Large intestine (tissue), 3 donors: ENCODE data around the gene PRKACA. TPM values are rescaled to one million over a fixed set of nuclear protein-coding genes. Genes with fewer than 3 reads are reported as not detected.
"Not testable (repeated sequence)": the region's sequence is repeated elsewhere in the genome, so short reads cannot be mapped to it uniquely, and the experiment has no call there.

Experiments
- DNase-seq, 2 donors: peaks; one replicate each; pipeline versions ENCODE4 v3.0.0 to v3.0.0-alpha.2; 2013
- H3K27ac ChIP-seq: one replicate; pipeline ENCODE4 v1.5.1; 2013; ENCODE audit warnings: low read length
- H3K27me3 ChIP-seq: 2 replicates; pipeline ENCODE4 v1.6.1; 2013; ENCODE audit warnings: low read length; ENCODE audit not compliant: control insufficient read depth, insufficient read depth
- H3K36me3 ChIP-seq: 2 replicates; pipeline ENCODE4 v1.6.1; 2013; ENCODE audit warnings: low read length; ENCODE audit not compliant: control insufficient read depth, insufficient read depth
- H3K4me1 ChIP-seq: one replicate; pipeline ENCODE4 v1.6.1; 2013; ENCODE audit warnings: low read length; ENCODE audit not compliant: control insufficient read depth, insufficient read depth
- H3K4me3 ChIP-seq: one replicate; pipeline ENCODE4 v1.5.1; 2013; ENCODE audit warnings: low read length
- H3K9me3 ChIP-seq: one replicate; pipeline ENCODE4 v1.6.1; 2013; ENCODE audit warnings: mild to moderate bottlenecking, low read depth, low read length, moderate library complexity; ENCODE audit not compliant: control insufficient read depth
- WGBS: methylation state at CpG from one replicate; pipeline ENCODE4 v1.1.5; 2013; ENCODE audit warnings: low lambda C conversion rate; ENCODE audit not compliant: insufficient coverage; 5-methylcytosine and 5-hydroxymethylcytosine counted together
- polyA plus RNA-seq: library from polyadenylated mRNA; unstranded; fragments of 120-200 nt; gene quantifications from one replicate; pipeline ENCODE4 v1.2.1, GENCODE V29; 2013

PRKACA gene
- polyA plus RNA-seq, 1 donor, result 66.7 TPM

DNA sequence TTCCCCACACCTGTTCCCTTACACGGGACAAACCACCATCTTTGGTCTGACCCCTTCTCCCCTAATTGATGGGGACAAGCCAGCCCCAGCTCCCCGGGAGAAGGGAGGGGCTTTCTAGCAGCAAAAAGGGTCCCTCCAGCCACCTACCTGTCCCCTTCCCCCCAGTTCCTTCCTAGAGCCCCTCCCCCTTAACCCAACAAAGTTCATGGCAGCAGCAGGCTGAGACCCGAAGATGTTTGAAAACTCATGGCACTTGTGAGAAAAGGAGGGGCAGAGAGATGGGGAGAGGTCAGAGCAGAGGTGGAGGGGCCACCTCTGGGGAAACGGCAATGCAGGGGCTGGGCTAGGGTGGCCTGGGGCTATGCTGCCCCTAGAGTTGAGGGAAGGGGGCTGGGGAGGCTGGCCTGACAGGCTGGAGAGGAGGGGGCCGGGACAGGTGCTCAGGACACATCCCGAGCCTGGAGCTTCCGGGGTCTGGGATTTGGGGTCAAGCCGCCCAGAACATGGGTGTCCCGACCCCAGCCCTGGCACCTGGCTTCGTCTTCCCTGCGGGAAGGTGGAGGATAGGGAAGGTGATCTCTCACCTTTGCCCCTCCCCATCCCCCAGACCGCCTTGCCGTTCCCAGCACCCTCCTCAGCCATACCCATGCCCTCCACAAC, 31.3 kb upstream of the PRKACA start:
- H3K4me3 ChIP-seq, result no peak overlapping the region
- no peak for DNase-seq

DNA sequence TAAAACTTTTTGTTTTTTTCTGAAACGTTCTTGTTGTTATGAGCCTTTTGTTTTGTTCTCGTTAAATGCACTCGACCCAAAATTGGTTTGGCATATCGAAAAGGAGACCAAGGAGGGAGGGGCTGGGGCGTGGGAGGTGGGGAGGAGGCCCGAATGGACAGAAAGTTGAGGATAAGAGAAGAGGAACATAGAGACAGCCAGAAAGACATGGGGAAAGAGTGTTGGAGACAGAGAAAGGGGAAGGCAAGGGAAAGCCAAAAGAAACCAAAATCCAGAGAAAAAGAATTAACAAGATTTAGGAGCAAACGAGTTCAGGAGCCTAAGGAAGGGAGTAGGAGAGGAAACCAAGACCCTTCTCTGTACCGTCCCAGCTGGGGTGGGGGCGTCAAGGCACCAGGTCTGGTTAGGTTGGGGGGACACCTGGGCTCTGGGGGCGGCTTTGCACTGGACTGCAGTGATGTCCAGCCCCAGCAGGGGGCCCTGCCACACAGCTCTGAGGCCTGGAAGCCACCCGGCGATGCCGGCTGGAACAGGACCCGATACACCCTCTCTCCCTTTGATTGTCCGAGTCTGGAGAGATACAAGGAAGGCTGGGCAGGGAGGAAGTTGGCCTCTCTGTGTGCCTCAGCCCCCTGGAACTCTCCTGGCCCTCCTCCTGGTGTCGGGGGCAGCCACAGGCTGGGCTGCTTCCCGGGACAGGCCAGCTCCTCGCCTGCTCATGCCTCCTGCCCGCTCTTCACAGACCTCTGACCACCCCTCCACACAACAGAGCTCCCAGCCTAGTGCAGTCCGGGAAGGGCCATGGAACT, 30.4 kb upstream of the PRKACA start:
- WGBS, result 57% methylated on average over 2 of the region's 20 CpGs
- H3K27ac ChIP-seq, result peak overlapping the region; percentile 49
- no peak overlapping the region for H3K4me3 ChIP-seq

More for the DNA sequence above, 31.3 kb upstream of the PRKACA start:
- no CpG with 5 or more reads among the region's 13 CpGs for WGBS
- Histone ChIP-seq H3K27ac (peak overlapping the region; percentile 75), H3K9me3 (no peaks in the 10 kb centered on the region), H3K27me3 (no peaks in the 10 kb centered on the region), H3K4me1 (peaks cover 18% of the 10 kb centered on the region), H3K36me3 (peaks cover 13% of the 10 kb centered on the region)

DNA sequence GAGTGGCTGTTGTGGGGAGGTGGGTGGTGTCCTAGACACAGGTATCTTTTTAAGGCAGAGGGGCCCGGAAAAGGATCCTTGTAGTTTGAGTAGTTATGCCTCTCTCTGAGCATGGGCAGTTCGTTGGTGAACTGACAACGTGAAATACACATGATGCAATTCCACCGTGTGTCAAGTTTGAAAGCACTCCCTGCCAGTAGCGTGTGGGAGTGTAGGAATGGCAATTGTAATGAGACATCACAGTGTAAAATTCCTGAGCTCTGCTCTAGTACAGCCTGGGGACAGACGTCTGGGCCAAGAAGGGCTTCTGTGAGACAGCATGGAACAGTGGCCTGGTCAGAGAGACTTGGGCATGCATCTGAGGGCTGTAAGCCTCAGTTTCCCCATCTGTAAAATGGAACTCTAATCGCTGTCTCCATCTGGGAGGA, 29.2 kb upstream of the PRKACA start:
- peaks cover 18% of the 10 kb centered on the region for H3K4me1 ChIP-seq
- H3K4me3 ChIP-seq, result no peak overlapping the region
- DNase-seq, result no peak
- no peaks in the 10 kb centered on the region for H3K27me3 ChIP-seq
- H3K9me3 ChIP-seq, result no peaks in the 10 kb centered on the region
- H3K27ac ChIP-seq, result no peak overlapping the region
- no CpG with 5 or more reads among the region's 7 CpGs for WGBS
- H3K36me3 ChIP-seq, result peaks cover 3% of the 10 kb centered on the region

More for the DNA sequence above, 30.4 kb upstream of the PRKACA start:
- Histone ChIP-seq H3K4me1 (peaks cover 18% of the 10 kb centered on the region), H3K36me3 (peaks cover 13% of the 10 kb centered on the region), H3K27me3 (no peaks in the 10 kb centered on the region), H3K9me3 (no peaks in the 10 kb centered on the region)
- DNase-seq, result peak; percentile 49 to 62

DNA sequence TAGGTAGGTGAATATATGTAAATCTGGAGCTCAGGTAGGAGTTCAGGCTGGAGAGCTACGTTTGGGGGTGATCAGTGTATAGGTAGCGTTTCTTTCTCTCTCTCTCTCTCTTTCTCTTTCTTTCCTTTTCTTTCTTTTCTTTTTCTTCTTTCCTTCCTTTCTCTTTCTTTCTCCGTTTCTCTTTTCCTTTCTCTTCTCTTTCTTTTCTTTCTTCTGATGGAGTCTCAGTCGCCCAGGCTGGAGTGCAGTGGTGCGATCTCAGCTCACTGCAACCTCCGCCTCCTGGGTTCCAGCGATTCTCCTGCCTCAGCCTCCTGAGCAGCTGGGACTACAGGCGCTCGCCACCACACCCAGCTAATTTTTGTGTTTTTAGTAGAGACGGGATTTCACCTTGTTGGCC, 28.6 kb upstream of the PRKACA start:
- H3K9me3 ChIP-seq, result not testable (repeated sequence)
- WGBS, result 85% methylated on average over 3 of the region's 10 CpGs

DNA sequence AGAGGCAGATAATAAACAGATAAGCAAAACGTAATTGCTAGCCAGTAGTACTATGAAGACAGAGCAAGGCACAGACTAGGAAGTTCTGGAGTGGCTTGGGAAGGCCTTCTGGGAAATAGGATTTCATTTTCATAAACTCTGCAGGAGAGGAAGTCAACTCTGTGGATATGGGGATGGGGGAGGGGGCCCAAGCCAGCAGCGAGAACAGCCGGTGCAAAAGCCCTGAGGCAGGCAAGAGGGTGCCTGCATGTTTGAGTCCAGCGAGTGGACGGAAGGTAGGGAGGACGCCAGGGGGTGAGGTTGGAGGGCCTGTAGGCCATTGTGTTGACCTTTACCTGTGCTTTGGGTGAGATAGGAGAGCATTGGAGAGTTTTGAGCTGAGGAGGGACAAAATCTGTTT, 27.8 kb upstream of the PRKACA start:
- 20% methylated on average over 1 of the region's 6 CpGs for WGBS
- H3K9me3 ChIP-seq, result no peaks in the 10 kb centered on the region
- H3K4me3 ChIP-seq, result no peak overlapping the region
- no peaks in the 10 kb centered on the region for H3K36me3 ChIP-seq
- H3K27me3 ChIP-seq, result no peaks in the 10 kb centered on the region
- H3K27ac ChIP-seq, result no peak overlapping the region
- no peak for DNase-seq
- H3K4me1 ChIP-seq, result peaks cover 16% of the 10 kb centered on the region

More for the DNA sequence above, 28.6 kb upstream of the PRKACA start:
- H3K4me1 ChIP-seq, result peaks cover 18% of the 10 kb centered on the region
- not testable (repeated sequence) for H3K36me3 ChIP-seq, H3K27ac ChIP-seq, H3K4me3 ChIP-seq, H3K27me3 ChIP-seq, DNase-seq

DNA sequence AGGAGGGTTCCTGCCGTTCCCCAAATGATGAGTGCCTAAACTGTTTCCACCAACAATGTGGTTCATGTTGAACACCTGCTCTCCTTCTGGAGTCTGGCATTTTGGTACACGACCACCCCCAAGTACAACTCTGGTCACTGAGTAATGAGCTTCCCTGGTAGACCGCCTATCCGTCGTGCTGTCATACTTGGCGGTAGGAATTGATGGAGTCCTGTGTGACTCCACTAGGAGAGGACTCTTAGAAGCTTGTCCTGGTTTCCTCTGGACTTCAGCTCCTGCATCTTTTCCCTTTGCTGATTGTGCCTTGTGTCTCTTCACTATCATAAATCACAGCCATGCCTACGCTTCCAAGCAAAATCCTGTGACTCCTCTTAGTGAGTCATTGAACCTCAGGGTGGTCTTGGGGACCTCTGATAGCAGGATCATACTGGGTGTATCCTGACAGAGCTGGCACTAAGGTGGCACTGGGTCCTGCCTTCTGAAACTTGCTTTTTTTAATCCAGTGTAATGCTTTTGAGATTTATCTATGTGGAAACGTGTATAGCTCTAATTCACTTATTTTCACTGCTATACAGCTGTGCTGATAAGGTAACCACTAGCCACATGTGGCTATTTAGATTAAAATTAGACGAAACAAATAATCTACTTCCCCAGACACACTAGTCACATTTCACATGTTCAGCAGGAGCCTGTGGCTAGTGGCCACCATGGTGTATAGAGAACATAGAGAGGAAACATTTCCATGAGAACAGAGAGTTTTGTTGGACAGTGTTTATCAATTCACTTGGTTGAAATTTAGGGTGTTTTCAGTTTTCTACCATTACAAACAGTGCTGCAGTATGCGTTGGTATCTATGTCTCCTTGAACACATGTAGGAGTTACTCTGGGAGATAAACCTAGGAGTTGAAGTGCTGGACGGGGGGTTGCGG, 25.0 kb upstream of the PRKACA start:
- 100% methylated on average over 1 of the region's 12 CpGs for WGBS
- no peaks in the 10 kb centered on the region for H3K36me3 ChIP-seq
- no peaks in the 10 kb centered on the region for H3K27me3 ChIP-seq
- H3K4me1 ChIP-seq, result no peaks in the 10 kb centered on the region
- no peak for DNase-seq
- no peaks in the 10 kb centered on the region for H3K9me3 ChIP-seq
- no peak overlapping the region for H3K4me3 ChIP-seq
- H3K27ac ChIP-seq, result no peak overlapping the region

DNA sequence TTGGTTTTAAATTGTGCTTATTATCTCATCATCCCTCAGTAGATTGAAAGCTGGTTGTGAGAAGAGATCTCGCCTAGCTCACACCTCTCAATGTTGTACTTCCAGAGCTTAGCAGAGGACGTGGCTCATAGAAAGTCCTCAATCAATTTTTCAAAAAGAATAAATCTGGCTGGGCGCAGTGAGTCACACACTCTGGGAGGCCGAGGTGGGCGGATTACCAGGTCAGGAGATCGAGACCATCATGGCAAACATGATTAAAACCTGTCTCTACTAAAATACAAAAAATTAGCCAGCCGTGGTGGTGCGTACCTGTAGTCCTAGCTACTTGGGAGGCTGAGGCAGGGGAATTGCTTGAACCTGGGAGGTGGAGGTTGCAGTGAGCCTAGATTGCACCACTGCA, 23.5 kb upstream of the PRKACA start:
- H3K9me3 ChIP-seq, result no peaks in the 10 kb centered on the region
- no peaks in the 10 kb centered on the region for H3K36me3 ChIP-seq
- WGBS, result no CpG with 5 or more reads among the region's 8 CpGs
- H3K27me3 ChIP-seq, result no peaks in the 10 kb centered on the region
- no peak overlapping the region for H3K27ac ChIP-seq
- no peaks in the 10 kb centered on the region for H3K4me1 ChIP-seq
- DNase-seq, result no peak
- H3K4me3 ChIP-seq, result no peak overlapping the region

DNA sequence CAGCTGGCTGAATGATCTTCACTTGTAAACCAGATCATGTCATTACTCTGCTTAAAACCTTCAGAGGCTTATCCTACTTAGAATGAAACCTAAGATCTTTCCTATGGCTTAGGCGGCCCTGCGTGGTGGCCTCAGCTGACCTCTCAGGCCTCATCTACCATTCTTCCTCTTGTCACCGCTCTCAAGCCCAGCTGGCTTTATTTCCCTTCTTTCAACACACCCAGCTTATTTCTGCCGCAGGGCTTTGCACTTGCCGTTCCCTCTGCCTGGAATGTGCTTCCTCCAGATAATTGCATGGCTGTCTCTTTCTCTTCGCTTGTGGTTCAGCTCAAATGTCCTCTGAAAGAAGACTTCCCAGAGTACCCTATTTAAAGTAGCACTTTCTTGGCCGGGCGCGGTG, 22.4 kb upstream of the PRKACA start:
- no peak overlapping the region for H3K4me3 ChIP-seq
- H3K4me1 ChIP-seq, result peaks cover 10% of the 10 kb centered on the region
- no peaks in the 10 kb centered on the region for H3K9me3 ChIP-seq
- no peak for DNase-seq
- WGBS, result 80% methylated on average over 1 of the region's 9 CpGs
- H3K36me3 ChIP-seq, result no peaks in the 10 kb centered on the region
- H3K27ac ChIP-seq, result no peak overlapping the region
- no peaks in the 10 kb centered on the region for H3K27me3 ChIP-seq

DNA sequence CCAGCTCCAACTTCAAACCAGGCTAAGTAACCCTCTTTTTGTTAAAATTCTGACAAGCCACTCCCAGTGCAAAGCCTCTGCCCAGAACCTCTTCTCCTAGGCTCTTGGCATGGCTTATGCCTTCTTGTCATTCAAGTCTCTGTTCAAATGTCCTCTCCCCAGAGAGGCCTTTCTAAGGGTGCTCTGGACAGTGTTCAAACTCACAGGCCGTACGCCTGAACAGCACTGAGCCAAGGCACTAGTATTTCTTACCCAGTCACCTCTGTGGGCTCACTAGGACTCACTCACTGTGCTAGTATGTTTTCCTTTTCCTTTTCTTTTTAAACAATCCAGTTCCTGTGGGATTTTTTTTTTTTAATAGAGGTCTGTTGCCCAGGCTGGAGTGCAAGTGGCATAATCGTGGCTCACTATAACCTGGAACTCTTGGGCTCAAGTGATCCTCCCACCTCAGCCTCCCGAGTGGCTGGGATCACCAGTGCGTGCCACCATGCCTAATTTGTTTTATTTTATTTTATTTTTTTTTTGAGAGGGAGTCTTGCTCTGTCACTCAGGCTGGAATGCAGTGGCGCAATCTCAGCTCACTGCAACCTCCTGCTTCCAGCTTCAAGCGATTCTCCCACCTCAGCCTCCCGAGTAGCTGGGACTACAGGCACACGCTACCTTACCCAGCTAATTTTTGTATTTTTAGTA, 21.2 kb upstream of the PRKACA start:
- Histone ChIP-seq H3K4me1 (peaks cover 10% of the 10 kb centered on the region), H3K4me3 (no peak overlapping the region), H3K27ac (no peak overlapping the region), H3K9me3 (no peaks in the 10 kb centered on the region), H3K36me3 (no peaks in the 10 kb centered on the region), H3K27me3 (no peaks in the 10 kb centered on the region)
- WGBS, result 100% methylated on average over 1 of the region's 9 CpGs
- DNase-seq, result no peak
